SKM-1 treated with dmso at 0.1 percent for 144 hours (cell line): ENCODE data around the gene TOP2A.
"Not testable (repeated sequence)": the region's sequence is repeated elsewhere in the genome, so short reads cannot be mapped to it uniquely, and the experiment has no call there.

Experiments
- DNase-seq: peaks from one replicate; lab custom pipeline; 2025; ENCODE audit not compliant: unreplicated experiment; lab: John Stamatoyannopoulos, UW

Gene TOP2A

DNA sequence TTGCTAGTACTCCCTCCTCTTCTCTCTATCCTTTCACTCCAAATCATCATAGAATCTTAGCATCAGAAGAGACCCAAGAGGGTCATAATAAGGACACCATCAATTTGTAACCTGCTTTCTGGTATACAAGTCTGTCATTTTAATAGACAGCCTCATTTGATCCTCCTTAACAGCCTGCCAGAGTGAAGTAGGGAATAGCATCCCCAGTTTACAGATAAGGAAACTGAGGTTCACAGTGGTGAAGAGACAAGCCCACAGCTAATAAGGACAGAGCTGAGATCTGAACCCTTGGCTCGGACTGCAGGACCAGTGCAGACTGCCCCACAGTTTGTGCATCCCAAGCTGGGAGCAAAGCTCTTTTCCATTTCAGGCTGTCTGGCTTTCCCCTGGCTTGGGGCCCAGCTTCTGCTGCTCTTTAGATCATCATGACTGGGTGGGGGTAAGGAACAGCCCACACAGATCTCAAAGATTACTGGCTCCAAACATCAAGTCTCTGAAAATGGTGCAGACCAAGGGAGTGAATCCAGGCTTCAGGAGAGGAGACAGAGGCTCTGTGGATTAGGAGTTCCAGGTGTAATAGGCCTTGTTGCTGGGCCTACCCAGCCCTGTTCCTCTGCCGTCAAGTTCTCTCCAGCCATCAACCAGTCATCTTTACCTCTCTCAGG is 15.3 kb upstream of the TOP2A start:
- no peak for DNase-seq

DNA sequence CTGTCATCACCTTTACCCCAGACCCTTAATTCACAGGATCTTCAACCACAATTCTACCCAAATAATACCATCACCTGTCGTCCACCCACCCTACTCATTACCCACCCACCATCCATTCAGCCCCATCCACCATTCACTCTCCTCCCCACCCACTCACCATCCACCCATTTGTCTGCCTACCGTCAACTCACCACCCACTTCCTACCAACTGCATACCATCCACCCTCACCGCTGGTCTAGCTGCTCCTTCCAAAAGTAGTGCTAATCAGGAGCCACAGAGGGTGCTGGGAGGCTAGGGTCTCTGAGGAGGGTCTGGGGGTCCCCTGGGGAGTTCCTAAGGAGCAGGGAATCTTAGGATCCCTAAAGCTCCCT is 13.5 kb upstream of the TOP2A start:
- DNase-seq, result no peak

GRCh38 chr17:40430272-40431230 is 12.9 kb upstream of the TOP2A start:
- no peak for DNase-seq

DNA sequence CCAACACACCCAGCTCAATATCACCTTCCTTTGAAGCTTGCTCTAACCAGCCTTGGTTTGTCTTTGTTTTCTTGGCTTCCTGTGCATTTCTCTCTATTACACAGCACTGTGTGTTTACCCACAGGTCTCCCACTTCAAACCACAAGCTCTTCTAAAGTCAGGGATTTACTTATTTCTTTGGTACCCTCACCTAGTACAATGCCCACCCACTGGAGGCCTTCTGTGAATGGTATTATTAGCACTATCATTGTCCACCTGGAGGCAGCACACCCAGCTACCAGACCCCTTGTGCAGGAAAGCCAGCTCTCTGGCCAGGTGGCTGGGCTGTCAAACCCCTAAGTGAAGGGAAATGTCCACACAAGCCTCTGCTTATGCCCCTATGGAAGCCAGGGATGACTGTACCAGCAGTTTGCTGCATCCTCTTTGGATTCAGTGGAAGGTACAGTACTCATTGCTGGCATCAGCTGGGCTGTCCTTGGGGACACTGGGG is 9.4 kb upstream of the TOP2A start:
- no peak for DNase-seq

- DNase-seq, result no peak
These were observed 8.0 kb upstream of the TOP2A start for GRCh38 chr17:40425741-40426140.

DNA sequence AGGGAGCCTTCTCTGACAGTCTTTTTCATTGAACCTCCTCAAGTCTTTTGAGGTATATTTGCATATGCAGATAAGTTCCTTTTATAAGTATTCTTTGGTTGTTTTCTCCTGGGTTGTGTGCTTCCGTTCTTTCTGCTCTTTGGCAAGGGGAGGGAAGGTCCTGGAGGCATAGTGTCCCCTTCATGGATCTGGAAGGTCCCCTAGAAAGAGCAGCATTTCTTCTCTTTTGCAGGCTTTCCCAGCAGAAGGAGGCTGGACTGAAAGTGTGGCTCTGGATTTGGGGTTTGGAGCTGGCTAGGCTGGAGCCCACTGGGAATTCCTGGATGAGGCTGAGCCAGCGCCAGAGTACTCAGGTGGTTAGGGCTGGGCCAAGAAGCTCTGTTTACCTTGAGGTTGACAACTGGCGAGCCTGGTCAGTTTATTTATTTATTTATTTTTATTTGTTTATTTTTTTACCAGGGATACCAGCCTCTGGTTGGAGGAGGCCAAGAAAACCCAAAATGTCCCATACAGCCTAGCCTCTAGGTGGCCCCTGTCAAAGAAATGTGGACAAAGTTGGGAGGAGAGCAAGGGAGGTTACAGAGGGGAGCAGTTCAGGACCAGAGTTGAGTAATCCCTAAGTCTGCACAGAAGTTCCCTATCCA is 5.4 kb upstream of the TOP2A start:
- peak; percentile 33 for DNase-seq

DNA sequence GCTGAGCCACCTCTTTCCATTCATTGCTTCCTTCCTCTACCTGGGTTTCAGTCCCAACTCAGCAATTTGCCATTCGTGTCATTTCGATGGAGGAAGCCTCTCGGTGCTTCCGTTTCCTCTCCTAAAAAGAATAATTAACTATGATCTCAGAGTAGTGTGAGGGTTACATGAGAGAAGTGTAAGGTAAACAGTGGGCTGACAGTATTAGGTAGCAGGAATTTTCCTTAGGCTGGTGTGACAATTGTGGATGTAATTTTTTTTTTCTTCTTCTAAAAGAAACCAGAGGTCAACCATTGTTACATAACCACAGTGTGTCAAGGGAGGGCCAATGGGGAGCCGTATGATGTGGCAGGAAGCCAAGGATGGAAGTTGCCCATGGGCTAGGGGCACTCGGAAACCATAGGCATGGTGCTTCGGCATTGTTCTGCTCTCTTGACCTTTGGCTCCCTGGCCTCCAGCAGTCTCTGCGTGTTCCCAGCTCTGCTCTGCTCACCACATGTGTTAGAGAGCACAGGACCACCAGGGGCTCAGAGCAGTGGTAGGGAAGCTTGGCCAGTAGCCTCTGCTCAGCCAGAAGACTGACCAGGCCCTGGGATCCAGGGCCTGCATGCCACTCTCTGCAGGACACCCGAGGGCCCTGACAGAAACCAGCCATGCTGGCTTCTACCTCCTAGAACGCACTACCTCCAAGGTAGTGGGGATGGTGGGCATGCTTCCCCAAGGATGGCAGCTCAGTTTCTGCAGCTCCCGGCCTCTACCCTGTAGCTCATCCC is 2.0 kb upstream of the TOP2A start:
- DNase-seq, result peak; percentile 80

DNA sequence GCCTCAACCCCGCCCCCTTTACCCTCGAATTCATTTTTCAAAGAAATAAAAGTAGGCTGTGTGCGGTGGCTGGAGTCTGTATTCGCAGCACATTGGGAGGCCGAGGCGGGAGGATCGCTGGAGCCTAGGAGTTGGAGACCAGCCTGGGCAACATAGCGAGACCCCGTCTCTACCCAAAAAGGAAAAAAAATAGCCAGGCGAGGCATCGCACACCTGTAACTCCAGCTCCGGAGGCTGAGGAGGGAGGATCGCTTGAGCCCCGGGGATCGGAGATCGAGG is 671 bp upstream of the TOP2A start:
- DNase-seq, result no peak

- DNase-seq, result peak; percentile 25
These were observed 463 bp downstream of the TOP2A start for GRCh38 chr17:40417258-40417608.

DNA sequence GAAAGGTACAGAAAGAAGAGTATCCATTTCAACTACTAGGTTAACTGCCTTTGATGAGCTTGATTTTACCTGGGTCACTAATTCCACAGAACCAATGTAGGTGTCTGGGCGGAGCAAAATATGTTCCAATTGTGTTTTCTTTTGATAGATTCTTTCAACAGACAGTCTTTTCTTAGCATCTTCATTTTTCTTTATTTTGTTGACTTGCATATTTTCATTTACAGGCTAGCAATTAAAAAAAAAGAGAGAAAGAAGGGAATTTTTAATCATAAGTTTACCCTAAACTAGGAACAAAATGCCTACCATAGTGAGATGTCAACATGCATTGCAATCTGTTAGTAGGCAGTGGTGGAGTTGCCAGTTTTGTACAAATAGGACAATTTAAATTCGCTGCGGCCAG is 1.0 kb downstream of the TOP2A start:
- no peak for DNase-seq

GRCh38 chr17:40415390-40415789 is 2.3 kb downstream of the TOP2A start:
- peak; percentile 35 for DNase-seq

- not testable (repeated sequence) for DNase-seq
These were observed 3.4 kb downstream of the TOP2A start for GRCh38 chr17:40414312-40414711.

- no peak for DNase-seq
These were observed 4.8 kb downstream of the TOP2A start for GRCh38 chr17:40412880-40413279.

DNA sequence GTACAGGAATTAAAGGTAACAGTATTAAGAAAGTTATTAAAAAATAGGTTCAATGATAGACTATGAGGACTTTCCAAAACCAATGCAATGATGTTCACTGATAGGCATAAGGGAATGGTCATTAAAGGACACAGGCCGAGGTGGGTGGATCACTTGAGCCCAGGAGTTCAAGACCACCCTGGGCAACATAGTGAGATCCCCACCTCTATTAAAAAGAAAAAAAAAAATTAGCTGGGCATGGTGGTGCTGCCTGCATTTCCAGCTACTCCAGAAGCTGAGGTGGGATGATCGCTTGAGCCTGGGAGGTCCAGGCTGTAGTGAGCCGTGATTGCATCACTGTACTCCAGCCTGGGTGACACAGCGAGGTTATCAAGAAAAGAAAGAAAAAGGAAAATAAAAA is 5.9 kb downstream of the TOP2A start:
- DNase-seq, result no peak

DNA sequence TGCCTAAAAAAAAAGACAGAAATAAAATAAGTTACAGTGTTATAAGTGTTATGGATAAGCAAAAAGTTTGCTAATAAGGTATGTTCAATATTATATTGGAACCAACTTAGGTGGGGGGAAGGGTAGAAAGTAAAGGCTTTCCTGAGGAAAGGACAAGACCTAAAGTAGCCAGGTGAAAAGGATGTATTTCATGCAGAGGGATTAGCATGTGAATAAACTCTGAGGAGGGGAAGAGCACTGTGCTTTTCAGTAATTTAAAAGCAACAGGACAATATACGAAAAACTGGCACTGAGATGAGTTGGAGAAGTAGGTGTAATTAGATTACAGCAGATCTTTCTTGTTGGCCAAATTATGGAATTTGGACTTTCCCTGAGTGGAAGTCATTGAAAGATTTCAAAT is 7.6 kb downstream of the TOP2A start:
- DNase-seq, result no peak

DNA sequence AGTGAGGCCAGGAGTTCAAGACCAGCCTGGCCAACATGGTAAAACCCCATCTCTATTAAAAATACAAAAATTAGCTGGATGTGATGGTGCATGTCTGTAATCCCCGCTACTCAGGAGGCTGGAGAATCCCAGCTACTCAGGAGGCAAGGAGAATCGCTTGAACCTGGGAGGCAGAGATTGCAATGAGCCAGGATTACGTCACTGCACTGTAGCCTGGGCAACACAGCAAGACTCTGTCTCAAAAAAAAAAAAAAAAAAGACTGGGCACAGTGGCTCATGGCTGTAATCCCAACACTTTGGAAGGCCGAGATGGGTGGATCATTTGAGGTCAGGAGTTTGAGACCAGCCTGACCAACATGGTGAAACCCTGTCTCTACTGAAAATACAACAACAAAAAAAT is 8.2 kb downstream of the TOP2A start:
- not testable (repeated sequence) for DNase-seq

DNA sequence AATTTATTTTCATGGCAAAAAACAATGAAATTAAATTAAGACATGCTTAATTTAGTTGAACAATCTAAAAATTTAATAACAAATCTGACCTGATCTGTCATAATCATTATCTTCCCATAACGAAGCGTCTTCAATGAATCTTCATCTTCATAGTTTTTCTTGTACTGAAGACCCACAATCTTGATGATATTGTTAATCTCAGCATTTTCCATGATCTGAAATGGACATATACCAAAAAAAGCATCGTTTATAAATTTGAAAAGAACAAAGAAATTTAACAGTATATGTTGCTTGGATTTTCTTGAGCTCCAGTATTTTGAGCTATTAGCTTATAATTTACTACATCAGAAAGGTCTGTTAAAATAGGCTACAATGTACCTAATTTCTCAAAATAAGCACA is 10.2 kb downstream of the TOP2A start:
- DNase-seq, result no peak

- no peak for DNase-seq
These were observed 13.7 kb downstream of the TOP2A start for GRCh38 chr17:40404003-40404402.

- no peak for DNase-seq
These were observed 15.0 kb downstream of the TOP2A start for GRCh38 chr17:40402668-40403067.

GRCh38 chr17:40399185-40399584 is 18.5 kb downstream of the TOP2A start:
- peak; percentile 43 for DNase-seq

GRCh38 chr17:40386555-40386954 is 31.1 kb downstream of the TOP2A start:
- not testable (repeated sequence) for DNase-seq
